ENCODE measurements around the gene HCK.

DNA sequence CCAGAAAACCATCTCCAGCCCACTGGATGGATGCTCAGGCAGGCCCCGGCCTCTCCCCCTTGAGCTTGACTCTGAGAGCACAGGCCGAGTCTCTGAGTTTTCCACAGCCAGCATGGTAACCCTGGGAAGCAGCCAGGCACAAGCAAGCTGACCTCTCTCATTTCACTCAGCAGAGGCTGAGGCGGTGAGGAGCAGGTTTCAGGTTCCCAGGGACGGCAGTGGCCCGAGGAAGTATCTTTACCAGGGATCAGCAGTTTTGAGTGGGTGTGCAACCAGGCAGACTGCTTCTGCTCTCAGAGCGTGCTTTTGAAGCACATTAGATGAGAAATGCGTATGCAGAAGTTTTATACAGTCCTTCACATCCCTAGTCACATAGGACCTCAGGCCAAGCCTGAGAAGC lies 12.6 kb downstream of the HCK start:
- TF ChIP-seq GATA3 (IDR thresholded peaks at IDR 0.05; ENCODE audit: low read depth, low read length), result no peak
- no peak for TF ChIP-seq GATA2 (IDR thresholded peaks at IDR 0.05; ENCODE audit: low read depth, low read length)

Data from SH-SY5Y (cell line).